Neural crest cell (in vitro differentiated cells): ENCODE results near the gene GIT2. TPM values are rescaled to one million over a fixed set of nuclear protein-coding genes. Genes with fewer than 3 reads are reported as not detected.

Source experiments
- DNase-seq: peaks from one replicate; pipeline ENCODE4 v3.0.0; 2021; ENCODE audit warnings: low read depth, mixed read lengths, low spot score
- H3K27ac Mint-ChIP-seq: one replicate; pipeline ENCODE4 v1.8.0; 2021; ENCODE audit warnings: mild to moderate bottlenecking, mixed read lengths; ENCODE audit not compliant: unreplicated experiment
- H3K27me3 Mint-ChIP-seq: 2 replicates; pipeline ENCODE4 v1.8.0; 2021; ENCODE audit warnings: low read depth, mild to moderate bottlenecking, mixed read lengths
- H3K36me3 Mint-ChIP-seq: 2 replicates; pipeline ENCODE4 v1.8.0; 2021; ENCODE audit warnings: low read depth, mild to moderate bottlenecking, mixed read lengths
- H3K4me1 Mint-ChIP-seq: 2 replicates; pipeline ENCODE4 v1.8.0; 2021; ENCODE audit warnings: mixed read lengths
- H3K4me3 Mint-ChIP-seq: one replicate; pipeline ENCODE4 v1.8.0; 2021; ENCODE audit warnings: mild to moderate bottlenecking, mixed read lengths
- H3K9me3 Mint-ChIP-seq: 2 replicates; pipeline ENCODE4 v1.8.0; 2021; ENCODE audit warnings: mixed read lengths
- total RNA-seq: library from RNA; stranded (reverse); gene quantifications from 2 replicates; pipeline ENCODE4 v1.2.1, GENCODE V29; 2021
- TF ChIP-seq, protein P1 (sequence below): fragments of 200-600 bp; sonication (generic); conservative IDR thresholded peaks from 2 replicates; pipeline ENCODE4 v1.5.0; 2021; ENCODE audit warnings: antibody characterized with exemption, mild to moderate bottlenecking

GIT2 gene
- total RNA-seq, 1 donor from 2014 or later: 31.1 TPM

DNA sequence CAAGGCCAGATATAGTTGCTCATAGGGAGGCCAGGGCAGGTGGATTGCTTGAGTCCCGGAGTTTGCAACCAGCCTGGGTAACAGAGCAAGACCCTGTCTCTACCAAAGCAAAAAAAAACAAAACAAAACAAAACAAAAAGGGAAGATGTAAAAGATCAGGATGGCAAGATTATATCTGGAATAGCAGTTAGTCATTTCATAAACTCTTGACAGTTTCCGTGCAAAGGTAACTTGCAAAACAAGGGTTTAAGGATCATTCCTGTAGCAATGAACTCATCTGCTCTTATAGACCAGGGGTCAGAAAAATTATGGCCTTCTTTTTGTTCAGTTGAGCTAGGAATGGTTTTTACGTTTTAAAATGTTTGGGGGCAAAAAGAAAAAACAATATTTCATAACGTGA, 29.6 kb downstream of the GIT2 start:
- Mint-ChIP-seq H3K27ac (no peak overlapping the region), H3K27me3 (no peaks in the 10 kb centered on the region), H3K9me3 (no peaks in the 10 kb centered on the region), H3K4me1 (no peaks in the 10 kb centered on the region), H3K36me3 (peaks cover 3% of the 10 kb centered on the region), H3K4me3 (no peak overlapping the region)
- DNase-seq: no peak
- TF ChIP-seq, protein P1, sequence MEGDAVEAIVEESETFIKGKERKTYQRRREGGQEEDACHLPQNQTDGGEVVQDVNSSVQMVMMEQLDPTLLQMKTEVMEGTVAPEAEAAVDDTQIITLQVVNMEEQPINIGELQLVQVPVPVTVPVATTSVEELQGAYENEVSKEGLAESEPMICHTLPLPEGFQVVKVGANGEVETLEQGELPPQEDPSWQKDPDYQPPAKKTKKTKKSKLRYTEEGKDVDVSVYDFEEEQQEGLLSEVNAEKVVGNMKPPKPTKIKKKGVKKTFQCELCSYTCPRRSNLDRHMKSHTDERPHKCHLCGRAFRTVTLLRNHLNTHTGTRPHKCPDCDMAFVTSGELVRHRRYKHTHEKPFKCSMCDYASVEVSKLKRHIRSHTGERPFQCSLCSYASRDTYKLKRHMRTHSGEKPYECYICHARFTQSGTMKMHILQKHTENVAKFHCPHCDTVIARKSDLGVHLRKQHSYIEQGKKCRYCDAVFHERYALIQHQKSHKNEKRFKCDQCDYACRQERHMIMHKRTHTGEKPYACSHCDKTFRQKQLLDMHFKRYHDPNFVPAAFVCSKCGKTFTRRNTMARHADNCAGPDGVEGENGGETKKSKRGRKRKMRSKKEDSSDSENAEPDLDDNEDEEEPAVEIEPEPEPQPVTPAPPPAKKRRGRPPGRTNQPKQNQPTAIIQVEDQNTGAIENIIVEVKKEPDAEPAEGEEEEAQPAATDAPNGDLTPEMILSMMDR: no peak

DNA sequence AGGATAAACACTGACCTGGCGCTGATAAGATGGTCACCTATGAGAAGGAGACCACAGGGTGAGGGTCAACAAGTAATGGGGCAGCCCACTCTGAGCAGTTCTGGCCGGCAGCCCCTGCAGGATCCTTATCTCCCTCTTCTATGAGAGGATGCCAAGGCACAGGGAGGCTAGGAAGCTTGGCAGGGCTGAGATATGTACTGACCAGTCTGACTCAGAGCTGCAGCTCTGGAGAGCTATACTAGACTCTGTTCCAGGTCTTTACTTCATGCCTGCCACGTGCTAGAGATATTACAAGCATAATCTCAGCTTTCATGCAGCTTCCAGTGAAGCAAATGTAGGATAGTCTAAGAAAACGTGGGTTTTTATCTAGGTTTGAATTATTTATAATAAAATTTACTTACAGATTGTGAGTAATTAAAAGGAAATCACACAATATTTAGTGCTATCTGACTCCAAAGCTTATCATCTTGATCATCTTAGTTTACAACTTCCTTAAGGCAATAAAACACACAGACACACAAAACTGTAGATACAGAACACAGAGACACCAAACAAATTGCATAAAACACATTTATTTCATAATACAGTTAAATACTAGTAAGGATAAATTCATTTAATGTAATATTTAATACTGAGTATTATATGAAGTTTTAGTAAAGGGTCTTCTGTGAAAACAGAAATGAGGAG, 32.3 kb downstream of the GIT2 start:
- Mint-ChIP-seq H3K9me3 (no peaks in the 10 kb centered on the region), H3K4me3 (no peak overlapping the region), H3K27me3 (no peaks in the 10 kb centered on the region), H3K4me1 (no peaks in the 10 kb centered on the region), H3K36me3 (peaks cover 3% of the 10 kb centered on the region), H3K27ac (no peak overlapping the region)
- no peak for DNase-seq
- TF ChIP-seq, protein P1: no peak

DNA sequence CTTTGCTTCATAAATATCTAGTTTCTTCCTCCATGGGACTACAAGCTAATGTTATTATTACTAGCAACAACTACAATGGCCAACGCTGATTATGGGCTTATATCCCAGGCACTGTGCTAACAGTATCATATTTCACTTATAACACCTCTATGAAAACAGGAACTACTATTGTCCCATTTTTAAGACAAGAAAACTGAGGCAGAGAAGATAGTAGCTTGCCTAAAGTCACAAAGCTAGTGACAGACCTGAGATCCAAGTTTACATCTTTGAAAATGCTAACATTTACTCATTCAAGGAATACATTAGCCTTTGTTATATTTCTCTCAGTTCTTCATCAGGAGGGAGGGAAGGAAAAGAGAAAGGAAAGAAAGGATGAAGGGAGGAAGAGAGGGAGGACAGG, 32.8 kb downstream of the GIT2 start:
- Mint-ChIP-seq H3K4me1 (no peaks in the 10 kb centered on the region), H3K27ac (no peak overlapping the region), H3K27me3 (no peaks in the 10 kb centered on the region), H3K36me3 (peaks cover 5% of the 10 kb centered on the region), H3K9me3 (no peaks in the 10 kb centered on the region), H3K4me3 (no peak overlapping the region)
- TF ChIP-seq, protein P1: no peak
- DNase-seq: no peak

DNA sequence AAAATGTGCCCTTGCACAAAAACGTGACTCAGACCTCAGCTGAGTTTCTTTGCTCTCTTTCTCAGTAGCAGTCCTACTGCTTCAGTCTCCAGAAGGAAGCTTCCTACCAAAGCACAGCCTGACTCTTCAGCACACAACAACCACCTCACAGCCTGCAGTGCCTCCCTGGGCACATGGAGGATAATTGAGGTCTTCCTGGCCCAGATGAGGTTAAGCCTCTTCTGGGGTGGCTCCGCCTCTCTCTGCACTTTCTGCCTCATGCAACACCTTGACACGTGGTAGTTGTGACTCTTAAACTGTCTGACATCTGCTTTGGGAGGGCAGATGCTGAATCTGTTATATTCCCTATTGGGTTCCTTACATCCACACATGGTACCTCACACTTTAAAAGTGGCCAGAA, 33.8 kb downstream of the GIT2 start:
- H3K27me3 Mint-ChIP-seq: no peaks in the 10 kb centered on the region
- TF ChIP-seq, protein P1: no peak
- no peak overlapping the region for H3K27ac Mint-ChIP-seq
- H3K4me3 Mint-ChIP-seq: no peak overlapping the region
- H3K4me1 Mint-ChIP-seq: no peaks in the 10 kb centered on the region
- DNase-seq: no peak
- H3K36me3 Mint-ChIP-seq: peaks cover 5% of the 10 kb centered on the region
- H3K9me3 Mint-ChIP-seq: no peaks in the 10 kb centered on the region

DNA sequence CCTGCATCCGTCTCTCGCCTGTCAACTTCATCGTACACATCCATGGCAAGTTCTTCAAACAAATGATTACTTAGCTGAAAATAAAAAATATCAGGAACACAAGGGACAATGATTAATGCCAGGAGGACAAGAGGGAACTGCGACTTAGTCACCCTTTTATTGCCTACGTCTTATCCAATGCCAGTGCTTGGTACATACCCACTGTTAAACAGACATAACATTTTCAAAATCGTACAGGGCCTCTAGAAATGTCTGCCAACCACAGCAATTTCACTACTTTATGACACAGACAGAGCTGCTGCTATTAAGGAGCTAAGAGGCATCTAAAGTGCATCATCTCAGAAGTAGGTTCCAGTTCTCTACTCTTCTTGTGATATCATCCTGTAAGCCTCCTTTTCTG, 34.6 kb downstream of the GIT2 start:
- Mint-ChIP-seq H3K9me3 (no peaks in the 10 kb centered on the region), H3K4me1 (no peaks in the 10 kb centered on the region), H3K27me3 (no peaks in the 10 kb centered on the region), H3K4me3 (no peak overlapping the region), H3K36me3 (peaks cover 8% of the 10 kb centered on the region), H3K27ac (no peak overlapping the region)
- TF ChIP-seq, protein P1: no peak
- no peak for DNase-seq
